Measurements from ENCODE around the gene IGF1R. TPM values are rescaled to one million over a fixed set of nuclear protein-coding genes. Genes with fewer than 3 reads are reported as not detected.

Gene IGF1R
- total and polyA plus RNA-seq, 2 of the 8 experiments (the other 6 are each of a cell fraction or from before 2014, with no cell fraction given): 32.9 to 109 TPM

DNA sequence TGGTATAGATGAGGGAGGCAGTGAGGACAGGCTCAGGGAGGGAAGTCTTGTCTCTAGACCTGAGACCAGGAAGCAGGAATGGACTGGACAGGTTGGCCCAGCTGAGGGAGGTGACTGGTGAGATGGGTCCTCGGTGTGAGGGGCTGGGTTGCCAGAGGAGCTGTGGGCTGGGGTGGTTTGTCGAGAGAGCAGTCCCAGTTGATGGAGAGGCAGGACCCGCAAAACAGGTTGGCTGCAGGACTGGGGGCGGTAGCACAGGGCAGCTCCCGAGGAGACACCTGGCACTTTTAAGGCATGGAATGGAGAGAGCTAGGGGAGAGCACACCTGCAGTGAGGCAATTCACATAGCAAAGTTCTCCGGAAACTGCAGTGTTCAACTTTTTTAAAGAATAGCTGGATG, 14.7 kb downstream of the IGF1R start:
- no peaks in the 10 kb centered on the region for H3K23me2 ChIP-seq (ENCODE audit: low read depth, low read length)
- no peak overlapping the region for H2AFZ ChIP-seq (ENCODE audit: low read length)
- ChIA-PET CTCF (ENCODE audit: partially characterized antibody) (interaction anchor here (0.6 to 11.6 kb wide), 8 partner anchors 11 to 241 kb away, joined by 3 to 124 read pairs (median 4); no protein-coding TSS in a partner anchor), POLR2A (ENCODE audit: partially characterized antibody) (interaction anchor here (1.2 to 2.8 kb wide), 3 partner anchors 9 to 187 kb away, joined by 3 to 14 read pairs (median 8); no protein-coding TSS in a partner anchor)
- H3K18ac ChIP-seq (ENCODE audit: extremely low read depth, low read length): no peak overlapping the region
- peaks cover 16 to 36% (median 29%) of the 10 kb centered on the region in 4 experiments for H3K4me1 ChIP-seq (replicated peaks in 1 of 4; ENCODE audit: control insufficient read depth in 3 of 4, insufficient read depth in 4 of 4, low read length in 3 of 4)
- no peak overlapping the region for H3K56ac ChIP-seq (replicated peaks; ENCODE audit: insufficient read length, low read depth, low read length)
- no peak overlapping the region for H2AK5ac ChIP-seq (ENCODE audit: low read depth, low read length)
- TF ChIP-seq POLR2AphosphoS5 (IDR thresholded peaks at IDR 0.05; ENCODE audit: low read depth, low read length) (0 out of 2 replicates have a peak, but pooled peaks have one; percentile 43), CTCF (IDR thresholded peaks at IDR 0.05; ENCODE audit: control extremely low read depth in 1 of 3, insufficient read depth in 1 of 3, low read depth in 1 of 3, low read length in 3 of 3) (no peak), TCF12 (IDR thresholded peaks at IDR 0.05; ENCODE audit: low read depth, low read length) (0 out of 2 replicates have a peak, but pooled peaks have one; percentile 57)
- no peak overlapping the region for H2BK15ac ChIP-seq (ENCODE audit: low read length)
- 63% methylated on average over 5 of the region's 6 CpGs; no CpG with 5 or more reads in 1 of the 2 experiments for WGBS, 2 experiments (ENCODE audit: extremely low coverage in 1 of 2, insufficient coverage in 1 of 2, insufficient read length in 1 of 2, insufficient replicate concordance in 2 of 2, low coverage in 1 of 2, low lambda C conversion rate in 2 of 2, missing lambda C conversion rate in 1 of 2)
- H3K9ac ChIP-seq (replicated peaks in 1 of 4; ENCODE audit: extremely low read depth in 1 of 4, low read depth in 3 of 4, low read length in 3 of 4): no peak overlapping the region
- DNase-seq (ENCODE audit: low read depth in 1 of 2, low spot score in 2 of 2) (peak in 1 of 2 experiments; percentile 59), FAIRE-seq (no peak)
- H3K36me3 ChIP-seq (ENCODE audit: control insufficient read depth in 2 of 4, insufficient read depth in 4 of 4, low read length in 3 of 4): no peaks in the 10 kb centered on the region; a peak in 1 of 8 replicates
- no peak overlapping the region for H3K23ac ChIP-seq (ENCODE audit: insufficient read length)
- peaks cover 28 to 99% of the 10 kb centered on the region in 2 experiments for H3K79me2 ChIP-seq (ENCODE audit: control insufficient read depth in 1 of 2, insufficient read depth in 2 of 2, low read length in 2 of 2)
- no peak overlapping the region for H4K5ac ChIP-seq (ENCODE audit: insufficient read length, low read depth, low read length)
- H3K14ac ChIP-seq (ENCODE audit: insufficient read length): no peak overlapping the region
- H2BK120ac ChIP-seq (replicated peaks; ENCODE audit: low read depth, low read length): no peak overlapping the region
- no peak overlapping the region for H2BK12ac ChIP-seq (ENCODE audit: low read depth, low read length)
- H3K4ac ChIP-seq (replicated peaks; ENCODE audit: insufficient read length, low read depth, low read length): no peak overlapping the region
- no peak overlapping the region for H3K27ac ChIP-seq (ENCODE audit: low read depth, low read length)
- H2BK5ac ChIP-seq (ENCODE audit: low read depth, low read length): no peak overlapping the region
- H3K27me3 ChIP-seq (replicated peaks in 1 of 4; ENCODE audit: control insufficient read depth in 3 of 4, extremely low read depth in 1 of 4, insufficient read depth in 3 of 4, low read length in 3 of 4): no peaks in the 10 kb centered on the region
- H4K91ac ChIP-seq (replicated peaks; ENCODE audit: insufficient read length, low read length): no peak overlapping the region
- H3K79me1 ChIP-seq (ENCODE audit: low read depth, low read length): peaks cover 32% of the 10 kb centered on the region
- no peak overlapping the region for H4K8ac ChIP-seq (ENCODE audit: extremely low read depth, insufficient read depth, low read length)
- H3K9me3 ChIP-seq (ENCODE audit: insufficient read depth in 2 of 2, low read depth in 1 of 2, low read length in 1 of 2): no peaks in the 10 kb centered on the region
- peaks cover 46 to 48% of the 10 kb centered on the region in 2 experiments for H4K20me1 ChIP-seq (replicated peaks in 1 of 2; ENCODE audit: control insufficient read depth in 1 of 2, insufficient read depth in 2 of 2, low read length in 2 of 2)
- no peak overlapping the region for H3K4me3 ChIP-seq (ENCODE audit: extremely low read depth in 1 of 4, insufficient read depth in 2 of 4, low read depth in 3 of 4, low read length in 4 of 4)
- no peak overlapping the region for H2BK20ac ChIP-seq (ENCODE audit: low read length)
- peak overlapping the region; percentile 41 to 44; a peak in 3 of 4 replicates for H3K4me2 ChIP-seq (ENCODE audit: insufficient read depth in 1 of 2, low read depth in 2 of 2, low read length in 2 of 2)
